ENCODE measurements around the gene MAD1L1.

The MAD1L1 gene

DNA sequence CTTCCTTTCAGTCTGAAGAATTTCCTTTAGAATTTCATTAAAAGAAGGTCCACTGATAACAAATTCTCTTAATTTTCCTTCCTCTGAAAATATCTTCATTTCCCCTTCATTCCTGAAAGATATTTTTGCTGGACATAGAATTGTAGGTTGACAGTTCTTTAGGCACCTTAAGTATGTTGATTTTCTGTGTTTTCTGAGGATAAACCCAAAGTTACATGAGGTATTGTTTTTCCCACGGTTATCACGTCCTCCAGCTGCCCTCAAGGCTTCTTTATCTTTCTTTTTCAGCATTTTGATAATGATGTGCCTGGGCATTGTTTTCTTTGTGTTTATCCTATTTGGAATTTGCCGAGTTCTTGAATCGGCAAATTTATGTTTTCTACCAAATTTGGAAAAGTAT lies 457.4 kb downstream of the MAD1L1 start:
- no peak for DNase-seq (ENCODE audit: low spot score)

DNA sequence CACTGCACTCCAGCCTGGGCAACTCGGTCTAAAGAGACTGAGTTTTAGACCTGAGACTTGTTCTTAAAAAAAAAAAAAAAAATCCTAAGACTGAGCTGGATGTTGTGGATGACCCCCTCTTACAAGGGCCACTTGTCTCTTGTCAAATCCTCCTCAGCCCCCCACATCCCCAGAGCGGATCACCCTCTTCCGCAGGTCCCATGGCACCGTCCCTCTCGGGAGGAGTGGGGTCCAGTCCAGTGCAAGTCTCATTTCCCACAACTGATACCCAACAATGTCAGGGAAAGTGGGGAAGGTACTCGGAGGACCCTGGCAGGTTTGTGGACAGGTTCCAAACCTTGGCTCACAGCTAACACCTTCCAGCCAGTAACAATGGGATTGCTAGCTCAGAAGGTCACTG lies 462.4 kb downstream of the MAD1L1 start:
- DNase-seq (ENCODE audit: low spot score), result no peak

DNA sequence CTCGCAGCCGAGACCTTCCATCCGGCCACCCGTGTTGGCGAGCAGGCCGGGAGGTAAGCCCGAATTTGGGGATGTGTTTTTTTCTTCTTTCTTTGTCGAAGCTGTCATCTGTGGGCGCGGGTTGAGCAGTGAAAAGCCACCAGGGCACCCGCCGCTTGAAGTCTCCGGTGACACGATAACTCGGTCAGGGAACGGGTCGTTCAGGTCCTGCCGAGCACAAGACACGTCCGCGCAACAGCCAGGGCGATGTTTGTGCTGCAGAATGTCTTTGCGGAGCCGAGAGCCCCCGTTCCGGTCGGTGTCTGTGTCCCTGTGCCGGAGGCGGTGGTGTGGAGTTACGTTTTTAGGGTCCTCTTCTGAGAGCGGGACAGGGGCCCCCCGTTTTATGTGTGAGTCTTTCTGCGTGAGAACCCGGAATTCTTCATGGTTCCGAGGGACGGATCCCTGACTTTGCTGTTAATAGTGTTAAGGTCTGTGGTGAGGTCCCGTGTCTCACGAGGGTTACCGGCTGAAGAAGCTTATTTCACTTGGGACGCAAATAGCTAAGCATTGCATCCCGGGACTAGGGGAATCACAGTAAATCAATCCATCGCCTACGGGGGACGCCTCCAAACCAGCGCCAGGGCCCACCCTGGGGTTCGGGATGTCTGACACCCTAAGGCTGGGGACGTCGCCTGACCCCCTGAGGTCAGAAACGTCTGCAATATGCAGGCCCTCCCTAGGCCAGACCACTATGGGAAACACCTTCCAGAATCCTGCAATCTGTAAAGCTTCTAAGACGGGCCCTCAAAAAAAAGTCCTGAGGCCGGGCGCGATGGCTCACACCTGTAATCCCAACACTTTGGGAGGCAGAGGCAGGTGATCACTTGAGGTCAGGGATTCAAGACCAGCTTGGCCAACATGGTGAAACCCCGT lies 463.2 kb downstream of the MAD1L1 start:
- no peak for DNase-seq (ENCODE audit: low spot score)

DNA sequence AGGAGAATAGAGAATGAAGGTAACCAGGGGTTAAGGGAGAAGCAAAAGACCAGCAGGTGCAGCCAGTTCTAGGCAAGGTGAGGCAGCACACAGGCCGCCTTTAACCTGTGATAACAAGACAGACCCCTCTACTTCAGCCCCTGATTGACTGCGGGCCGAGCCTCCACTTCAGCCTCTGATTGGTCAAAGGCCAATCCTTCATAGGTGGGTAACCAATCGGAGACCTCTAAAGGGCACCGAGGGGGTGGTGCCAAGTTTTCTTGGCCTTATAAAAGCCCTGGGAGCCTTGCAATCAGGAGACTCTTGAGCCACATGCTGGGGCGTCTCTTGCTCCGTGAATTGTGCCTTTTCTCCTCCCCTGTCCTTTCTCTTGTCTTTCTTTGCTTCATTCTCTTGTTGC lies 463.9 kb downstream of the MAD1L1 start:
- no peak for DNase-seq (ENCODE audit: low spot score)

DNA sequence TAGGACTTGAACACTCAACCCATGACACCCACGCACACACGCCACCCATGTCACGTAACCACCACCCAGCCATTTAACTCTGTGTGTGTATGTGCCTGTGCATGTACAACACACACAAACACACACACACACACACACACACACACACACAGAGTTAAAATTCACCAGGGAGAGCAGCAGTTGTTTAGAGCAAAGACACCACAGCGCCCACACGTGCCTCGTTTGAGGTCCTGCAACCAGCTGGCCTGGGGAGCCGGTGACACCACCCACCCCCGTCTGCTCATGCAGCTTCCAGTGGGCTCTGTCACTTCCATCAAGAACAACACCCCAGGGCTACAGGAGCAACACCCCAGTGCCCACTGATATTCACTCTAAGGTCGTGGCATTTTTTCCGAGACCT lies 465.2 kb downstream of the MAD1L1 start:
- DNase-seq (ENCODE audit: low spot score), result no peak

All from SW480 (cell line).